Caco-2 (cell line): ENCODE data around the gene CATSPER1. TPM values are rescaled to one million over a fixed set of nuclear protein-coding genes. Genes with fewer than 3 reads are reported as not detected.

Source experiments
- BruUV-seq: library from RNA; stranded (reverse); fragments of 400-500 nt; replicated peaks from 2 replicates; lab custom pipeline; 2021; lab: Mats Ljungman, UMichigan
- CTCF ChIA-PET: fragments of 300-600 bp; sonication (Branson Sonifier 250); formaldehyde crosslinking; loops from one replicate; lab custom pipeline; 2022; ENCODE audit warnings: antibody characterized with exemption; lab: Charles Lee
- POLR2A ChIA-PET: fragments of 300-600 bp; sonication (Branson Sonifier 250); formaldehyde crosslinking; loops from one replicate; lab custom pipeline; 2022; ENCODE audit warnings: antibody characterized with exemption; lab: Charles Lee
- DNase-seq, 2 experiments: peaks; one replicate each; pipeline versions ENCODE4 v3.0.0 to v3.0.0-alpha.2; 2020 to 2022
- H3K27me3 ChIP-seq: replicated peaks from 2 replicates; pipeline ENCODE4 v1.6.0; 2011; ENCODE audit warnings: low read length; ENCODE audit not compliant: control insufficient read depth, insufficient read depth
- H3K36me3 ChIP-seq: 2 replicates; pipeline ENCODE4 v1.5.1; 2011; ENCODE audit warnings: low read length; ENCODE audit not compliant: control insufficient read depth, insufficient read depth
- H3K4me1 ChIP-seq: fragments of 250-450 bp; sonication (Bioruptor Pico); 2 replicates; pipeline ENCODE4 v1.5.1; 2020; ENCODE audit warnings: mild to moderate bottlenecking
- H3K4me3 ChIP-seq: 2 replicates; pipeline ENCODE4 v1.5.1; 2011; ENCODE audit warnings: low read depth, mild to moderate bottlenecking, control low read depth, low read length
- H3K9me3 ChIP-seq: fragments of 250-450 bp; sonication (Bioruptor Pico); 2 replicates; pipeline ENCODE4 v1.5.1; 2020; ENCODE audit warnings: mild to moderate bottlenecking, moderate library complexity
- H3K27ac Mint-ChIP-seq: one replicate; pipeline ENCODE4 v1.8.0; 2022; ENCODE audit warnings: mixed read lengths; ENCODE audit not compliant: unreplicated experiment
- H3K27me3 Mint-ChIP-seq: one replicate; pipeline ENCODE4 v1.8.0; 2022; ENCODE audit warnings: mixed read lengths; ENCODE audit not compliant: insufficient read depth, unreplicated experiment
- H3K36me3 Mint-ChIP-seq: one replicate; pipeline ENCODE4 v1.8.0; 2022; ENCODE audit warnings: mild to moderate bottlenecking, mixed read lengths; ENCODE audit not compliant: insufficient read depth, unreplicated experiment
- H3K4me1 Mint-ChIP-seq: one replicate; pipeline ENCODE4 v1.8.0; 2022; ENCODE audit warnings: low read depth, mixed read lengths; ENCODE audit not compliant: unreplicated experiment
- H3K4me3 Mint-ChIP-seq: one replicate; pipeline ENCODE4 v1.8.0; 2022; ENCODE audit warnings: mild to moderate bottlenecking, moderate library complexity, mixed read lengths; ENCODE audit not compliant: unreplicated experiment
- H3K9me3 Mint-ChIP-seq: one replicate; pipeline ENCODE4 v1.8.0; 2022; ENCODE audit warnings: mixed read lengths; ENCODE audit not compliant: unreplicated experiment
- CTCF ChIP-seq, 2 experiments: fragments of 200-600 bp in 1 of 2; IDR thresholded peaks; 1 replicate in 1 of 2; 2 replicates in 1 of 2; pipeline versions ENCODE4 v1.5.1 to v1.8.0; 2011 to 2022; ENCODE audit warnings: antibody characterized with exemption in 1 of 2, control low read depth in 1 of 2, inconsistent platforms in 1 of 2, low read depth in 1 of 2, low read length in 1 of 2, mild to moderate bottlenecking in 1 of 2, moderate library complexity in 1 of 2; ENCODE audit not compliant: insufficient read depth in 1 of 2, severe bottlenecking in 1 of 2, unreplicated experiment in 1 of 2
- intact Hi-C: fragments of 100-400 bp; cut with micrococcal nuclease; formaldehyde crosslinking; loops from one replicate; pipeline ENCODE4 v1.10.0; 2022; ENCODE audit not compliant: unreplicated experiment
- total RNA-seq: library from RNA; stranded (reverse); gene quantifications from 2 replicates; pipeline ENCODE4 v1.2.3, GENCODE V29; 2022

The CATSPER1 gene
- total RNA-seq, 1 experiment from 2014 or later = not detected

DNA sequence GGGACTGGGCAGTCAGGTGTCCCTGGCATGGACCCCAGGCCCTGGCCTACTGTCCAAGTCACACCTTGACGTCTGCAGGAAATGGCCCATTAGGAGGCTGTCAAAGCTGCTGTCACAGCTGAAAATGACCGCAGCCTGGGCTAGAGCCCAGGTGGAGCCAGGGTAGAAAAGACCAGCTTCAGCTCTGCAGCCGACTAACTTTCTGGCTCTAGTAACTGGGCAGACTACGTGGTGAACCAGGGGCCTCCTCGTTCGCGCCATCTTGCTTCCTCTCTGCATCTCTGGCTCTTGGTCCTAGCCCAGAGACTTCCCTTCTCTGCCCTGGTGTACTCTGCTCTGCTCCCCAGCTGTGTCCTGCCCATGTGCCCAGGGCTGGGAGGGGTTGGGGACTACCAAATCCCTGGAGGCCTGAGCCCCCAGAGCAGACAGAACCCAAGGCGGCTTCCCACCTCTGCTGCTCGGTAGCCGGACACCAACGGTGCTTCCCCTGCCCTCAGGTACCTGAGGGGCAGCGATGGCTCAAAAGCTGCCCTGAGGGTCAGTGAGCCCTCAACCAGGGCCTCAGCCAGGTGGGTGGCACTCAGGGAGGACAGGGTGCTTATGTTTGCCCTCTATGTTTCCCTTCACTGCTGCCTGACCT lies 45.1 kb downstream of the CATSPER1 start:
- intact Hi-C loops = no loop called here
- Mint-ChIP-seq H3K27me3 (no peaks in the 10 kb centered on the region), H3K4me3 (no peak overlapping the region), H3K27ac (no peak overlapping the region), H3K36me3 (peaks cover 41% of the 10 kb centered on the region), H3K4me1 (no peaks in the 10 kb centered on the region), H3K9me3 (no peaks in the 10 kb centered on the region)
- Histone ChIP-seq H3K4me1 (no peaks in the 10 kb centered on the region), H3K36me3 (no peaks in the 10 kb centered on the region), H3K9me3 (no peaks in the 10 kb centered on the region), H3K27me3 (no peaks in the 10 kb centered on the region), H3K4me3 (no peak overlapping the region)
- DNase-seq = no peak
- ChIA-PET POLR2A (no interaction called here), CTCF (interaction anchor here (0.6 kb wide), 2 partner anchors 35 to 93 kb away, joined by 3 to 9 read pairs; partner anchors contain the start of gene FIBP)
- no TSS peak for BruUV-seq
- TF ChIP-seq CTCF (IDR thresholded peaks at IDR 0.05; ENCODE audit: insufficient read depth in 1 of 2, low read depth in 1 of 2, low read length in 1 of 2, severe bottlenecking in 1 of 2, unreplicated experiment in 1 of 2) = no peak

- H3K4me1 ChIP-seq = no peaks in the 10 kb centered on the region
- intact Hi-C loops = no loop called here
- BruUV-seq = no TSS peak
- no peaks in the 10 kb centered on the region for H3K27me3 ChIP-seq
- Mint-ChIP-seq H3K9me3 (no peaks in the 10 kb centered on the region), H3K4me3 (no peak overlapping the region), H3K4me1 (no peaks in the 10 kb centered on the region), H3K27ac (no peak overlapping the region), H3K36me3 (peaks cover 53% of the 10 kb centered on the region), H3K27me3 (no peaks in the 10 kb centered on the region)
- H3K9me3 ChIP-seq = no peaks in the 10 kb centered on the region
- CTCF ChIA-PET = interaction anchor here (0.6 to 1.0 kb wide), 2 partner anchors 22 to 88 kb away, joined by 3 read pairs; partner anchors contain the start of gene CCDC85B
- TF ChIP-seq CTCF (IDR thresholded peaks at IDR 0.05; ENCODE audit: insufficient read depth in 1 of 2, low read depth in 1 of 2, low read length in 1 of 2, severe bottlenecking in 1 of 2, unreplicated experiment in 1 of 2) = no peak
- POLR2A ChIA-PET = interaction anchor here (0.6 kb wide), 1 partner anchor 11 kb away, joined by 7 read pairs; no protein-coding TSS in a partner anchor
- no peak for DNase-seq
- H3K4me3 ChIP-seq = no peak overlapping the region
- H3K36me3 ChIP-seq = no peaks in the 10 kb centered on the region
These were observed 47.0 kb downstream of the CATSPER1 start for GRCh38 chr11:65979261-65979759.

DNA sequence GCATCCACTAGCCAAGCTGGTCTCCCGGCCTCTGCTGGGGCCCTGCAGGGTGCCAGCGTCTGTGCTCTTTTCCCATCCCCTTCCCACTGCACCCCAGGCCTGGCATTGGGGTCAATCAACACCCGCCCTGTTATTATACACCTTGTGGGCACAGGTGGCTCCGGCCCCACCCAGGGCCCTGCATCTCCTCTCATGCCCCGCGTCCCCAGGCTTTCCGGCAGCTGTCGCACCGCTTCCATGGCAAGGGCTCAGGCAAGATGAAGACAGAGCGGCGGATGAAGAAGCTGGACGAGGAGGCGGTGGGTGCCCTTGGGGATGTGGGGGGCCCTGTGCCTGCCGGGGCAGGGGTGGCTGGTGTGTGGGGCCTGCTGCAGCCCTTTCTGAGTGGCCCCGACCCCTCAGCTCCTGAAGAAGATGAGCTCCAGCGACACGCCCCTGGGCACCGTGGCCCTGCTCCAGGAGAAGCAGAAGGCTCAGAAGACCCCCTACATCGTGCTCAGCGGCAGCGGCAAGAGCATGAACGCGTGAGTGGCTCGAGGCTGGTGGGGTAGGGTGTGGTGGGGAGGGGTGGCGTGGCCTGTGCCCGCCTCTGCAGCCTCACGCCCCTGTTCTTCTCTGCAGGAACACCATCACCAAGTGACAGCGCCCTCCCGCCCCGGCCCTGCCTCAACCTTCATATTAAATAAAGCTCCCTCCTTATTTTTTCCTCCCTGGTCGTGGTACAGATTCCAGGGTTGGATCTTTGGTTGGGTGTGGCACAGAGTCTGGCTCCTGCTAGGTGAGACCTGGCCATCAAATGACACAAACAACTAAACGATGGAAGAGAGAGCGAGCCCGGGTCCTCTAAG lies 47.7 kb downstream of the CATSPER1 start:
- Histone ChIP-seq H3K4me1 (no peaks in the 10 kb centered on the region), H3K27me3 (no peaks in the 10 kb centered on the region), H3K4me3 (no peak overlapping the region), H3K36me3 (no peaks in the 10 kb centered on the region), H3K9me3 (no peaks in the 10 kb centered on the region)
- CTCF ChIA-PET = no interaction called here
- POLR2A ChIA-PET = no interaction called here
- Mint-ChIP-seq H3K36me3 (peaks cover 59% of the 10 kb centered on the region), H3K9me3 (no peaks in the 10 kb centered on the region), H3K4me3 (no peak overlapping the region), H3K27me3 (no peaks in the 10 kb centered on the region), H3K4me1 (no peaks in the 10 kb centered on the region), H3K27ac (no peak overlapping the region)
- intact Hi-C loops = no loop called here
- no peak for TF ChIP-seq CTCF (IDR thresholded peaks at IDR 0.05; ENCODE audit: insufficient read depth in 1 of 2, low read depth in 1 of 2, low read length in 1 of 2, severe bottlenecking in 1 of 2, unreplicated experiment in 1 of 2)
- BruUV-seq = no TSS peak
- DNase-seq = no peak
